GM19239 (cell line): ENCODE measurements around the gene SCAP.
A peak's percentile ranks its signal among the peaks of the same experiment; 100 is the strongest.
"Not testable (repeated sequence)": the region's sequence is repeated elsewhere in the genome, so short reads cannot be mapped to it uniquely, and the experiment has no call there.

ENCODE experiments used
- DNase-seq: peaks from one replicate; pipeline ENCODE4 v3.0.0; 2011; ENCODE audit warnings: low spot score; ENCODE audit not compliant: insufficient read length
- FAIRE-seq: peaks from 2 replicates; lab custom pipeline; 2011; peaks lifted over from hg19 to GRCh38; lab: Jason Lieb, UNC

The SCAP gene

DNA sequence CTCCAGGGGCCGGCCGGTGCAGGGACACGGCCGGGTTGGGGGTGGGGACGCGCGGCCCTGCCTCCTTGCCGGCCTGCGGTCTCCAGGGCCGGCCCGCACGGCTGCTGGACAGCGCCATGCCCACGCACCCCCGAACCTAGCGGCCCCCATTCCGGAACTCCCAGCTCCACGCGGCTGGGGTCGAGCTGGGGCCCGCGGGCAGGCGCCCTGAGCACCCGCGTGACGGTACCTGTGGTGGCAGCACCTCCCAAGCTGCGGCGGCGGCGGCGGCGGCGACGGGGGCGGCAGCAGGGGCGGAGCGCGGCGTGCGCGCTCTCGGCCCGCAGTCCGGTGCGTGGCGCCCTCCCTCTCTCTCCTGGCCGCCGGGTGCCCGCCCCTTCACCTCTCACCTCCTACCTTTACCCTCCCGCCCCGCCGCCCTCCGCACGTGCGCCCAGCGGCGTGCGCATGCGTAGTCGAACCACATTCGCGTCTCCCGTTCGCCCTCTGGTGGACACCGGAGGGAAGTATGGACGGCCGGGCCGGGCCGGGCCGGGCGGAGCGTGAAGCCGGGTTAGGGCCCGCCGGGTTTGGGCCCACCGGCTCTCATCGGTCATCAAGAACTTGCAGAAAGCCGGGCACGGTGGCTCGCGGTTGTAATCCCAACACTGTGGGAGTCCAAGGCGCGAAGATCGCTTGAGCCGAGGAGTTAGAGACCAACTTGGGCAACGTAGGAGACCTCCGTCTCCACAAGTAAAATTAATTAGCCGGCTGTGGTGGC is at the start of gene SCAP:
Gene SCAP (minus strand): TSS at position 372 of the 760 bp plus-strand sequence. CDS start 32,948 bp downstream, outside the sequence.
- DNase-seq = peak; percentile 90
- FAIRE-seq = peak; percentile 83

DNA sequence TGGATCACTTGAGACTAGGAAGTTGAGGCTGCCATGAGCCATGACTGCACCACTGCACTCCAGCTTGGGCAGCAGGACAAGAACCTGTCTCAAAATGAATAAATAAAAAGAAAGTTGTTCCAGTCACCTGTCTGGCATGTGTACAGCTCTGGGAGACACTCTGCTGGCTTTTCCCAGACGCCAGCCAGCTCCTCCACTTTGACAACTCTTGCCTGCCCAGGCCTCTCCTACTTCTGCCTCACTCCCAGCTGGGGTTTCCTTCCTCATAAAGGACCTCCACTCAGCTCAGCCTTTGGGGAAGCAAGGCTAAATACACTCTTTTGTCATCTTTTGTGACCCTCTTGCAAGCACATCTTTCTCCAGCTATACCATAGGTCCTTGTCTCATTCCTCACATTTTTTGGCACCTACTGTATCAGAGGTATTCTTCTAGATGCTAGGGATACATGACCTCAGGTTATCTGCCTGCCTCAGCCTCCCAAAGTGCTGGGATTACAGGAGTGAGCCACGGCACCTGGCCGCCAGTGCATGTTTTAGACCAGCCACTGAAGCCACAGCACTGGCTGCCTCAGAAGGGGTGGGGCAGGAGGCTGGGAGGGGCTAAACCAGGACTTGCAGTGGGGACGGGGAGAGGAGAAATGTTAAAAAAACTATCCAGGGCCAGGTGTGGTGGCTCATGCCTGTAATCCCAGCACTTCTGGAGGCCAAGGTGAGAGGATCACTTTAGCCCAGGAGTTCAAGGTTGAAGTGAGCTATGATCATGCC is 47.8 kb upstream of the SCAP start:
- no peak for DNase-seq
- FAIRE-seq = no peak

DNA sequence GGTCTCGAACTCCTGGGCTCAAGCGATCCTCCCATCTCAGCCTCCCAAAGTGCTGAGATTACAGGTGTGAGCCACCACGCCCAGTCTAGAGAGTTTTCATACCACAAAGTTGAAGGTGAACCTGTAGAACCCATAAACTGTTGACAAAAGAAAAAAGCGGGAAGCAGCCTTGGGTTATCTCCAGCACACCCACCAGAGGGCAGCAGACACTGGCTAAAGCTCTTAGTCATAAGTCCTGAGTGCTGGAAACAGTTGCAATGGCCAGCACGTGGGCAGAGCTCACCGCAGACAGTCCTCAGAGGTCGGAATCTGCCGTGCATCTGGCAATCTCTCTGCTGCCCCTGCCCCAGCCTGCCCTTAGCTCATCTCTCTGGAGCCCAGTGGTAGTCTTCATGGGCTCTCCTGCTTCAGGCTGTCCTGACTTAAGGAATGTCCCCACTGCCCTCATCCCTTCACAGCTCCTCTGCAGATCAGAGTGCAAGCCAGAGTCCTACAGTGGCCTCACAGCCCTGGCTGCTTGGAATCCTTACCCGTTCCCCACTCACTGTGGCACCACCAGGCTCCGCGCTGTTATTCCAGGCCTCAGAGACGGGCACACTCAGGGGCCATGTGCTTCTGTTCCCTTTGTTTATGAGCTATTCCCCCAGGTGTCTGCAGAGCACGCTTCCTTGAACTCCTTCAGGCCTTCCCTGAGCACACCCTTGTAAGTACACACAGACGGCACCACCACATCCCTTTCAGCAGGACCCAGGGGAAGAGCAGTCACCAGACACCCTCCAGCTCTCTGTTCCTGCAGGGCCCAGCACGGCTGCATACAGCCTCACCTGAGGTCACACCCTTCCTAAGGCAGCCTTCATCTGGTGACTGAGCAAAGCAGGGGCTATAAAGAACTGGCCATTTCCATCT is 46.6 kb upstream of the SCAP start:
- FAIRE-seq (peak; percentile 96), DNase-seq (peak; percentile 73)

DNA sequence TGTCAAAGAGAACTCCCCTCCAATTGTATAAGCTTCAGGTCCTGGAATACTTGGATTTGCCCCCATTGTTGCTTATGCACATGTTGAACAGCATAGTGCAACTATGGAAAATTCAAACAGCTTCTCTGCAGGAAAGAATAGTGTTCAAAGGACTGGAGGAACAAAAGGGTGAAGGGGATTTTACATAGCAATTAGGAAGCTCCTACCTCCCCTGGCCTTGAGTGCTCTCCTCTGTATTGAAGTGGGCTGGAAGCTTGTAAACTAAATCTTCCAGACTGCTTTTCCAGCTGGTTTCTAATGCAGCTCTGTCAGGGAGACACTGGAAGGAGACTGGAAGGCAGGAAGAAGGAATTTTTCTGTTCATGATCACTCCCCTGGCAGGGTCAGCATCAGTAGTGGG is 45.0 kb upstream of the SCAP start:
- FAIRE-seq = no peak

DNA sequence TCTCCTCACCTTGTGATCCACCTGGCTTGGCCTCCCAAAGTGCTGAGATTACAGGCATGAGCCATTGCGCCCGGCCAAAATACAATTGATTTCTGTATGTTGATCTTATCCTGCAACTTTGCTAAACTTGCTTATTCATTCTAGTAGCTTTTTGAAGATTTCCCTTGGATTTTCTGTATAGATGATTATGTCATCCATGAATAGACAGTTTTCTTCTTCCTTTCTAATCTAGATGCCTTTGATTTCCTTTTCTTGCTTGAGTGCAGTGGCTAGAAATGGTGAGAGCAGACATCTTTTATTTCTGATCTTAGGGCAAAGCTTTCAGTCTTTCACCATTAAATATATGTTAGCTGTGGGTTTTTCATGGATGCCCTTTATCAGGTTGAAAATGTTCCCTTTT is 42.2 kb upstream of the SCAP start:
- no peak for FAIRE-seq
- no peak for DNase-seq

More for the DNA sequence above, 45.0 kb upstream of the SCAP start:
- no peak for DNase-seq

DNA sequence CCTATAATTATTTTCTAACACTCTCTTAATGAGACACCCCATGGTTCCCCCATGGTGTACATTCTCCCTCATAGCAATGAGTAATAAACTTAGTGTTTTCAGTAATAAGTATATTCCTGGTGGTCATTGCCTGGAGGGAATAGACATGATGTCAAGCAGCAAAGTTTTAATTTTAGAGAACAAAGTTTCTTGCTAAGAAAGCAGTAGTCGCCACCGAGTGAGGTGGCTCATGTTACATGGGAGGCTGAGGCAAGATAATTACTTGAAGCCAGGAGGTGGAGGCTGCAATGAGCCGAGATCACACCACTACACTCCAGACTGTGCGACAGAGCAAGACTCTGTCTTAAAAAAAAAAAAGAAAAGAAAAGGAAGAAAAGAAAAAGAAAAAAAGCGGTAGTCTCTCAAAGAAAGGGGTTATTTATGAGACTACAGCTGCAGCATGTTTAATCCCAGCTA is 40.2 kb upstream of the SCAP start:
- DNase-seq = no peak
- no peak for FAIRE-seq

DNA sequence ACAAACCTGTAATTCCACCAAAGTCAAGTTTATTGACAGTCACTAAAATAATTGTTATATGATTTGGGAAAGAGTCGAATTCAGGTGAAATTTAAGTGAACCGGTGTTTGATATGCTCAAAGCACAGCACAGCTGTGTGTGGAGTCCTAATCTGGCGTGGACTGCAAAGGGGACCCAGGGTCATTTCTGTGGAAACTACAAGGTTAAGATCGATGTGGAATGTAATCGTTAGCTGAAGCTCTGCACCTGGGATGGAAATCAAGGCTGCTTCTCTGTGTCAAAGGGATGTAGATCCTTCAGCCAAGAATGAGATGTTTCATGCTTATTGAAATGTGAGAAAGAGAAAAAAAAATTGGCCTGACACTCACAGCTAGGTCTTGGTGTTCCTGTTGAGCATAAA is 39.4 kb upstream of the SCAP start:
- DNase-seq (no peak), FAIRE-seq (no peak)

DNA sequence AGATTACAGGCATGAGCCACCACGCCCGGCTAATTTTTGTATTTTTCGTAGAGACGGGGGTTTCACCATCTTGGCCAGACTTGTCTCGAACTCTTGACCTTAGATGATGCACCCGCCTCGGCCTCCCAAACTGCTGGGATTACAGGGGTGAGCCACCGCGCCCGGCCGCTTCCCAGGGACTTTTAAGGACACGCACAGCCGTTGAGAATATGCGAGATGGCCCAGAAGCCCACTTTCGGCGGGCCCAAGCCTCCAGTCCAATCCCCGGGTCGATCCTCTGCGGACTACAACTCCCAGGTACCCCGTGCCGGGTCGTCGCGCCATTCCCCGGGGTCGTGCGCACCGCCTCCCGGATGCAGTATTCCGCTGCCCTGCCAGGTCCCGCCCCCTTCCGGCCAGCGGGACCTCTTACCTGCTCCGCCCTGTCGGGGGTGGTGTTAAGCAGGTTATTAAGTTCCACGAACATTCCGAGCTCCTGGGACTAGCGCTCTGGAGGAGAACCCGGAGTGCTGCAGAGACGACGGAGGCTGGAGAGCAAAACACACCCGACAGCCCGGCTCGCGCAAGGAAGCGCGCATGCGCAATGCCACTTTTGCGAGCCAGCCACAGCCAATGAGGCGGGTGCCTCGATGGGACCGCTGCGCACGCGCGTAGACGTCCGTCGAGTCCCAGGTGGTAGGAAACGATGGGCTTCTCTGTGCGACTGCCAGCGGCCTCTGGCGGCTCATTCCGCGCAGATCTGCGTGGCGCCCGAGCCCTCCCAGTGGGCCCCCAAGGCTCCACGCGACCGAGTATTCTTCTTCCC is 37.6 kb upstream of the SCAP start, which contains the start of gene ELP6:
Gene ELP6 (minus strand): TSS at position 588 of the 805 bp plus-strand sequence. CDS start 122 bp downstream, at position 466.
- DNase-seq = peak; percentile 91
- FAIRE-seq = peak; percentile 96

DNA sequence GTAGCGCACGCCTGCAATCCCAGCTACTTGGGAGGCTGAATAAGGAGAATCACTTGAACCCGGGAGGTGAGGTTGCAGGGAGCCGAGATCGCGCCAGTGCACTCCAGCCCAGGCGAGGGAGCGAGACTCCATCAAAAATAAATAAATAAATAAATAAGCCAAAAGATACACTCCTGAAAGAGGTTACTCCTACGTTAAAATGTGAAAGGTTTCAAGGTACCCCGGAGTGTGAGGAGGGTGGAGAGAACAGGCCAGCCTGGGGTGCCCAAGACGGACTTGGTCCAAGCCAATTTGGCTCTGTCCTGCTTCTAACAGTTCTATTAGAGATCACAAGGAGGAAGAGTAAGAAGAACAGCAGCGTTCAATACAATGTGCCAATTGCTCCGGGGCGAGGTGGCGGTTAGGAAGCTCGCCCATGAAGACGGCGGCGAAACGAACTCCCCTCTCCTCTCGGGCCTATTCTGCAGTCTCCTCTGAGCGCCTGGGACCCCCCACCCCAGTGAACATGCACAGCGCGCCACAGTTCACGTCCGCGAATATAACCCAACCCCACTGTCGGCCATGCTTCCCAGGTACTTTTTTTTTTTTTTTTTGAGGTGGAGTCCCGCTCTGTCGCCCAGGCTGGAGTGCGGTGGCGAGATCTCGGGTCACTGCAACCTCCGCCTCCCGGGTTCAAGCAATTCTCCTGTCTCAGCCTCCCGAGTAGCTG is 36.8 kb upstream of the SCAP start:
- DNase-seq (no peak), FAIRE-seq (peak; percentile 79)

DNA sequence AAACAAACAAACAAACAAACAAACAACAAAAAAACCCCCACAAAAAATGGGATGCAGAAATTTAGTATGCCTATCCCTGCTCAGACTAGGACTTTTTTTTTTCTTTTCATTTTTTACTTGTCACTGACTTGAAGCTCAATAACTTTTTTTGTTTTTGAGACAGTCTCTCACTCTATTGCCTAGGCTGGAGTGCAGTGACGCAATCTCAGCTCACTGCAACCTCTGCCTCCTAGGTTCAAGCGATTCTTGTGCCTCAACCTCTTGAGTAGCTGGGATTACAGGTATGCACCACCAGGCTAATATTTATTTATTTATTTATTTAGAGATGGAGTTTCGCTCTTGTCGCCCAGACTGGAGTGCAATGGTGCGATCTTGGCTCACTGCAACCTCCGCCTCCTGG is 29.5 kb upstream of the SCAP start:
- not testable (repeated sequence) for FAIRE-seq, DNase-seq

DNA sequence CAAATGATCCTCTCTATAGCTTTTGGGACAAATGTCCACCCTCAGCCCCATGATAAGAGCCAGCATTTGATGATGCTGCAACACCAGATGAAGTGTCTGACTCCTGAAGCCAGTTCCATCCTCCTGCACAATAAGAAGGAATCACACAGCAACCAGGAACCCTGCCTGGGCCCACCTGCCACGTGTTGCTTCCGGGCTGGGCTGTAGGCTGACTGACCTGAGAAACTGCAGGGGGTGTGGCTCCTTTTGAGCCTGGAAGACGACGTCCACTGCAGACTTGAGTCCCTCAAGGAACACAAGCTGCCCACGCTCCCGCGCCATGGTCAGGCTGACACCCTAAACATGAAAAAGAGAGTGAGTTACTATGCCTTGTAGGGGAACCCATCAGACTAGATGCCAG is 28.4 kb upstream of the SCAP start:
- FAIRE-seq = no peak
- no peak for DNase-seq

DNA sequence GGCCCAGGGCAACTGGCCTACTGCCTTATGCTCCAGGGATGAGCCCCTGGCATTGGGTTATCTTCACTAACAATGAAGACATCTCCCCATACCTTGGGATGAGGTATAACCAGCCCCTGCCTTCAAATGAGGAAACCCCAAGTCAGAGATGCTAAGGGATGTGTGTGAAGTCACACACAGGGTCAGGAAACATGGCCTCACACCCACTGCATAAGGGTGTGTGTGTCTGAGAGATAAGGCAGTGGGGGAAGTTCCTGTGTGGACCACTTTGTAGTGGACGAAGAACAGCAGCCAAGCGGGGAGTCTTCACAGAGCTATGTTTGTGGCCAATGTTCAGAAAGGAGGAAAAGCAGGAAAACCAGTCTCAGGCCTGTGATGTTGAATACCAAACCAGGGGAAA is 27.3 kb upstream of the SCAP start:
- DNase-seq = no peak
- no peak for FAIRE-seq

DNA sequence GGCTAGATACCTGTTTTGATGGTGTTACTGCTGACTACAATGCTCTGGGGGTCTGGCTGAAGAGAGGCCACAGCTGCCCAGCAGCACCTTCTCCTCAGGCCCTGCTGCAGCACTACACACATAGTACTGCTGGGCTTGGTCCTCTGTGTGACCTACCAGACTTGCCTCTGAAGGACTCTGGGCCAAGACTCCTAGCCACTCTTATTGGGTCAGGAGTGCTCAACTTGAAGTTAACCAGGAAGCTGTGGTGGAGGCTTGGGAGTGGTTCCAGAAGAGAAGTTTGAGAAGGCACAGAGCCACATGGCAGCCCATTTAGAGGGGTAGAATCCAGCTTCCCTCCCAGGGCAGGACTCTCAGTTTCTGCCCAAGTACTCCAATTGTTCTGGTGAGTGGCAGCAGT is 21.2 kb upstream of the SCAP start:
- FAIRE-seq = no peak
- DNase-seq = no peak

DNA sequence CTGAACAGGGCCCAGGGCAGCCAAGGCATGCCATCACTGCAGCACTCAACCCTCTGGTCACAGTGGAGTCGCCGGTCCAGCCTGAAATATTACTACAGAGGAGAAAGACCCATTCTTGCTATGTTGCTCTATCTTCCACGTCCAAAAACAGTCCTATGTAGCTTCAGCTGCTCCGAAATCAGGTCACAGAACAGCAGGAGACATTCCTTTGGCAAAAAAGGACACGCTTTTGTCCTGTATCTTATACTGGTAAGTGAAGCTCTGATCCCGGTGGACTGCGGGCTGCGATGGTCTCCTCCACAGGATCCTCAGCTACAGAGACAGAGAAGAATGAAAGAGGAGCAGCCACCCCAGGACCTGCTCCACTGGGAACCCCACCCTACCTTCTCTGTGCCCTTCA is 20.1 kb upstream of the SCAP start:
- no peak for FAIRE-seq
- no peak for DNase-seq

DNA sequence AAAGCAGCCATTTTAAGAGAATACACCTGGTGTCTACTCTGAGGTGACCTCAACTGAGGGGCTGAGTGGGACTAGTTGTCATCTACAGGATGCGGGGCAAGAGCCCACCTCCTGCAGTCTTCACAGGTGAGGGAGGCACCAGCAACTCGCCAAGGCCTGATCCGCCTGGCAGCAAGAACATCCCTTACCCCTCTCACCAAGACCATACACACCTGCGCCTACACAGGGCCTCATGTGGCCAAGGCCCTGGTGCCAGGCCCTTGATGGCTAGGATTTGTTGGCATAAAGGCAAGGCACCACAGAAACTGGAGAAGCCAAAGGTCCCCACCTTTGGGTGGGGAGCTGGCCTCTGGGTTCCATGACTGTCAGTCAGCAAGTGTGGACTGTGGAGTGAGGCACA is 19.4 kb upstream of the SCAP start:
- FAIRE-seq (no peak), DNase-seq (no peak)

DNA sequence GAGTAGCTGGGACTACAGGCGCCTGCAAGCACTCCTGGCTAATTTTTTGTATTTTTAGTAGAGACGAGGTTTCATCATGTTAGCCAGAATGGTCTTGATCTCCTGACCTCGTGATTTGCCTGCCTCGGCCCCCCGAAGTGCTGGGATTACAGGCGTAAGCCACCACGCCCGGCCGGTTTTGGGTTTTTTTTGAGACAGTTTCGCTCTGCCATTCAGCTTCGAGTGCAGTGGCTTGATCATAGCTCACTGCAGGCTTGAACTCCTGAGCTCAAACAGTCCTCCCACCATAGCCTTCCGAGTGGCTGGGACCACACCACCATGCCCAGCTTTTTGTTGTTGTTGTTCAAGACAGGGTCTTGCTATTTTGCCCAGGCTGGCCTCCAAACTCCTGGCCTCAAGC is 16.0 kb upstream of the SCAP start:
- FAIRE-seq = no peak
- no peak for DNase-seq

DNA sequence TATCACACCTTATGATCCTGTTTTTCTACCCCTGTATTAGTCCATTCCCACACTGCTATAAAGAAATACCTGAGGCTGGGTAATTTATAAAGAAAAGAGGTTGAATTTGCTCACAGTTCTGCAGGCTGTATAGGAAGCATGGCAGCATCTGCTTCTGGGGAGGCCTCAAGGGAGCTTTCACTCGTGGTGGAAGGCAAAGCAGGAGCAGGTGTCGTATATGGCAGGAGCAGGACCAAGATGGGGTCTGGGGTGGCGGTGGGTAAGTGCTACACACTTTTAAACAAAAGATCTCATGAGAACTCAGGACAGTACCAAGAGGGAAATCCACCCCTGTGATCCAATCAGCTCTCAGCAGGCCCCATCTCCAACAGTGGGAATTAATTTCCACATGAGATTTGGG is 15.4 kb upstream of the SCAP start:
- FAIRE-seq (no peak), DNase-seq (no peak)

DNA sequence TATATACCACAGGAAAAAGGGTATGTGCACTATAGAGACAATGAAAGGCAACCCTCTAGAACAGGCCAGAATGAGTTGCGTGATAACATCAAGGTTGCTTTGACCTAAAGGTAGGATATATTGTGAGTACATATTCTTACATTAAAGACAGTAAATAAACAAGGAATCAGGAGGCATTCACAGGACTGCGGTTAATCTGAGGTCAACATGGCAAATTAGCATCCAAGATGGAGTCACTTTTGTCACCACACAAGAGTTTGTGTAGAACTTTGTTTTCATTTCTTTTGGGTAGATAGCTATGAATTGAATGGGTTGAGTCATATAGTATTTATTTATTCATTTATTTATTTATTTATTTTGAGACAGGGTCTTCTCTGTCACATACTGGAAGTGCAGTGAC is 11.5 kb upstream of the SCAP start:
- FAIRE-seq (no peak), DNase-seq (no peak)

DNA sequence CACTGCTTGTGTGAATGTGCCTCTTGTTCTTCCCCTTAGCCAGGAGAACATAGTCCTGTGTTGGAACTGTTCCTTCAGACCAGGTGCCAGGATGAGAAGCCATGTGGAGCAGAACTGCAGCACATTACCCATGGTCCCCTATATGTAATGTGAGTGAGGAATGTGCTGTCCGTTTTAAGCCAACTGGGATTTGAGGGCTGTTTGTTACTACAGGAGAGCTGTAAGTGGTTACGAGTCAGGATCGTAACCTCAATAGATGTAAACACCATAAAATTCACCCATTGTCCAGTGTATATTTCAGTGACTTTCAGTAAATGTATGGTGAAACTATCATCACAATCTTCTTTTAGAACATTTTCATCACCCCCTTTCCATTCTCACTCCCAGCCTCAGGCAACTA is 10.1 kb upstream of the SCAP start:
- FAIRE-seq (no peak), DNase-seq (no peak)
